SK-N-SH (cell line): ENCODE results near the gene CRYZL1. TPM values are rescaled to one million over a fixed set of nuclear protein-coding genes. Genes with fewer than 3 reads are reported as not detected.

Experiments used
- CTCF ChIA-PET: fragments of 300-600, 350-600 bp; formaldehyde crosslinking; extraction: SDS; loops from one replicate; lab custom pipeline; 2021; lab: Yijun Ruan, JAX
- POLR2A ChIA-PET: fragments of 350-600 bp; sonication (Branson Sonifier 250); formaldehyde crosslinking; extraction: SDS; loops from one replicate; lab custom pipeline; 2020; ENCODE audit warnings: antibody characterized with exemption, inconsistent platforms; lab: Yijun Ruan, JAX
- DNase-seq: peaks from one replicate; pipeline ENCODE4 v3.0.0; 2012
- H2AFZ ChIP-seq: fragments of 200-600 bp; sonication (generic); 2 replicates; pipeline ENCODE4 v1.8.1; 2016; ENCODE audit warnings: antibody characterized with exemption, mild to moderate bottlenecking, low read depth
- H3F3A ChIP-seq: fragments of 200-600 bp; sonication (generic); replicated peaks from 2 replicates; pipeline ENCODE3; 2016; ENCODE audit warnings: antibody characterized with exemption, mild to moderate bottlenecking; ENCODE audit not compliant: insufficient read depth
- H3K27ac ChIP-seq, 2 experiments: fragments of 200-500 bp in 1 of 2; fragments of 200-600 bp in 1 of 2; sonication (Bioruptor generic) in 1 of 2; sonication (generic), shearing (Covaris generic) in 1 of 2; 2 replicates each; pipeline versions ENCODE4 v1.5.1 to v1.6.1; 2014 to 2016; ENCODE audit warnings: low read depth in 2 of 2, inconsistent platforms in 1 of 2, low read length in 1 of 2, mild to moderate bottlenecking in 1 of 2, mixed read lengths in 1 of 2
- H3K27me3 ChIP-seq: fragments of 200-600 bp; sonication (generic), shearing (Covaris generic); 2 replicates; pipeline ENCODE4 v1.6.1; 2016; ENCODE audit warnings: mixed run types; ENCODE audit not compliant: insufficient read depth
- H3K36me3 ChIP-seq, 2 experiments: fragments of 200-500 bp in 1 of 2; fragments of 200-600 bp in 1 of 2; sonication (Bioruptor generic) in 1 of 2; sonication (generic) in 1 of 2; replicated peaks in 1 of 2; 2 replicates each; pipeline versions ENCODE3 to v1.5.1; 2014 to 2016; ENCODE audit warnings: low read length in 1 of 2, mild to moderate bottlenecking in 1 of 2; ENCODE audit not compliant: insufficient read depth in 2 of 2, control insufficient read depth in 1 of 2
- H3K4me1 ChIP-seq, 2 experiments: fragments of 200-500 bp in 1 of 2; fragments of 200-600 bp in 1 of 2; sonication (Bioruptor generic) in 1 of 2; sonication (generic), shearing (Covaris generic) in 1 of 2; 2 replicates each; pipeline versions ENCODE4 v1.5.1 to v1.6.1; 2014 to 2016; ENCODE audit warnings: low read depth in 1 of 2, low read length in 1 of 2, mixed run types in 1 of 2; ENCODE audit not compliant: insufficient read depth in 2 of 2, control insufficient read depth in 1 of 2
- H3K4me2 ChIP-seq: fragments of 200-600 bp; sonication (generic), shearing (Covaris generic); 2 replicates; pipeline ENCODE4 v1.6.1; 2017; ENCODE audit warnings: mixed run types
- H3K4me3 ChIP-seq, 2 experiments: fragments of 200-500 bp in 1 of 2; fragments of 200-600 bp in 1 of 2; sonication (Bioruptor generic) in 1 of 2; sonication (generic), shearing (Covaris generic) in 1 of 2; 2 replicates each; pipeline versions ENCODE4 v1.5.1 to v1.8.1; 2014 to 2016; ENCODE audit warnings: low read depth in 2 of 2, inconsistent platforms in 1 of 2, low read length in 1 of 2, mild to moderate bottlenecking in 1 of 2, mixed read lengths in 1 of 2, moderate library complexity in 1 of 2
- H3K79me2 ChIP-seq: fragments of 200-600 bp; sonication (generic); 2 replicates; pipeline ENCODE4 v1.8.1; 2017; ENCODE audit warnings: mild to moderate bottlenecking; ENCODE audit not compliant: insufficient read depth
- H3K9ac ChIP-seq: fragments of 200-600 bp; sonication (generic); 2 replicates; pipeline ENCODE4 v1.6.1; 2017; ENCODE audit warnings: mixed run types
- H3K9me2 ChIP-seq: fragments of 200-600 bp; sonication (generic); 2 replicates; pipeline ENCODE4 v1.6.1; 2017; ENCODE audit warnings: mixed run types
- H3K9me3 ChIP-seq: fragments of 200-600 bp; sonication (generic); 2 replicates; pipeline ENCODE4 v1.6.1; 2017; ENCODE audit warnings: mixed run types, mild to moderate bottlenecking, moderate library complexity
- H4K20me1 ChIP-seq: fragments of 200-600 bp; sonication (generic); 2 replicates; pipeline ENCODE4 v1.6.1; 2017; ENCODE audit warnings: mild to moderate bottlenecking, mixed run types; ENCODE audit not compliant: insufficient read depth
- EP300 ChIP-seq, 2 experiments: IDR thresholded peaks; 2 replicates each; pipeline versions ENCODE4 v1.4.0 to v1.6.1; 2012; ENCODE audit warnings: borderline replicate concordance in 1 of 2, low read depth in 1 of 2, low read length in 1 of 2
- EZH2phosphoT487 ChIP-seq: fragments of 200-600 bp; sonication (generic); IDR thresholded peaks from 2 replicates; pipeline ENCODE4 v1.6.1; 2017; ENCODE audit warnings: low read depth, mixed run types, mild to moderate bottlenecking, antibody characterized with exemption, moderate library complexity, borderline replicate concordance
- FOSL2 ChIP-seq: IDR thresholded peaks from 2 replicates; pipeline ENCODE4 v1.4.0; 2012; ENCODE audit warnings: low read depth, mild to moderate bottlenecking, moderate library complexity, borderline replicate concordance
- FOXJ3 ChIP-seq: sonication (generic); formaldehyde crosslinking; IDR thresholded peaks from 2 replicates; pipeline ENCODE4 v1.5.1; 2020; ENCODE audit warnings: mild to moderate bottlenecking, missing genetic modification reagents
- GABPA ChIP-seq: IDR thresholded peaks from 2 replicates; pipeline ENCODE4 v1.4.0; 2012; ENCODE audit warnings: low read depth, mild to moderate bottlenecking
- GATA2 ChIP-seq: sonication (generic); formaldehyde crosslinking; IDR thresholded peaks from 2 replicates; pipeline ENCODE4 v1.5.0; 2020; ENCODE audit warnings: mild to moderate bottlenecking, missing genetic modification reagents
- MEF2A ChIP-seq: IDR thresholded peaks from 2 replicates; pipeline ENCODE4 v1.4.0; 2012; ENCODE audit warnings: low read depth, borderline replicate concordance
- MXI1 ChIP-seq: IDR thresholded peaks from 2 replicates; pipeline ENCODE4 v1.6.1; 2012; ENCODE audit warnings: mild to moderate bottlenecking, low read depth, low read length, improper control_type of control experiment
- NFIC ChIP-seq: IDR thresholded peaks from 2 replicates; pipeline ENCODE4 v1.4.0; 2012; ENCODE audit warnings: borderline replicate concordance
- NRF1 ChIP-seq: IDR thresholded peaks from 2 replicates; pipeline ENCODE4 v1.6.1; 2012; ENCODE audit warnings: low read depth, mild to moderate bottlenecking, low read length
- PBX3 ChIP-seq: IDR thresholded peaks from 2 replicates; pipeline ENCODE4; 2012
- RAD21 ChIP-seq: IDR thresholded peaks from 2 replicates; pipeline ENCODE4 v1.6.1; 2012; ENCODE audit warnings: mild to moderate bottlenecking, low read length
- RCOR1 ChIP-seq: fragments of 150-350 bp; IDR thresholded peaks from 2 replicates; pipeline ENCODE4 v1.6.1; 2017; ENCODE audit warnings: antibody characterized with exemption, low read length
- SMC3 ChIP-seq: IDR thresholded peaks from 2 replicates; pipeline ENCODE4 v1.6.1; 2012; ENCODE audit warnings: low read depth, low read length, improper control_type of control experiment
- TAF1 ChIP-seq: IDR thresholded peaks from 2 replicates; pipeline ENCODE4 v1.6.1; 2012; ENCODE audit warnings: low read depth, mild to moderate bottlenecking, low read length, moderate library complexity, borderline replicate concordance
- TEAD4 ChIP-seq: IDR thresholded peaks from 2 replicates; pipeline ENCODE4 v1.4.0; 2012; ENCODE audit warnings: mild to moderate bottlenecking, borderline replicate concordance; ENCODE audit not compliant: insufficient read depth
- YY1 ChIP-seq: IDR thresholded peaks from 2 replicates; pipeline ENCODE4 v1.4.0; 2012; ENCODE audit warnings: low read depth, mild to moderate bottlenecking
- WGBS: methylation state at CpG from one replicate; pipeline ENCODE4 v1.1.6; 2017; ENCODE audit warnings: low lambda C conversion rate; 5-methylcytosine and 5-hydroxymethylcytosine counted together
- polyA plus RNA-seq, 3 experiments: library from polyadenylated mRNA; depleted of rRNA; stranded (reverse); fragments of >200 nt; gene quantifications; 2 replicates each; pipeline ENCODE4 v1.2.3, GENCODE V29; 2012
- TF ChIP-seq, protein P1 (sequence below): fragments of 150-350 bp; IDR thresholded peaks from 2 replicates; pipeline ENCODE4 v1.6.1; 2016; ENCODE audit warnings: mild to moderate bottlenecking, low read depth, low read length
- TF ChIP-seq, protein P2 (sequence below): fragments of 200-600 bp; sonication (generic); IDR thresholded peaks from 2 replicates; pipeline ENCODE4 v1.6.1; 2017; ENCODE audit warnings: antibody characterized with exemption, mild to moderate bottlenecking, moderate library complexity

The CRYZL1 gene
- polyA plus RNA-seq, 1 of the 3 experiments (the other 2 are of a cell fraction), result 26.3 TPM

DNA sequence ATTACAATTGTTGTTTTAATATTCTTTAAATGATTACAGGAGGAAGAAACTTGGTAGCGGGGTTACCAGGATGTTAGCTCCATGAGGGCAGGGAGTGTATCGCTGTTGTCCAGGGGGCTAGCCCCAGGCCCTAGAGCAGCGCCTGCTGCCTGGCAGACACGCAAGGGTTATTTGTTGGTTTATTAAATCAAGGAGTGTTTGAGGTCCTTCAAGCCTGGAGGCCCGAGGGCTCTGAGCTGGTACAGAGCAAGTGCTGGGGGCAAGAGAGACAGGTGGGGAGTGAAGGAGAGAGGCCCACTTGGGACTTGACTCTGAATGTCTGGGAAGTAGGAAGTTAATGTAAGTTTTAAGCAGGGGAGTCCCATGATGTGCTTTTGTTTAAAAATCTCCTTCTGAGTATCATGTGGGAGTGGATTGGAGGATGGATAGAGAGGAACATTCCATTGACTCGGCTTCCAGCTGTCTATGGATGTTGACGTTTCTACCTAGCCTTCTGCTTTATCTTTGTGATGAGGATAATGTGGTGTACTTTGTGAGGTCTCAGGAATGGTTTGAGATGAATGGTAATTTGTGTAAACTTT lies 9.5 kb upstream of the CRYZL1 start:
- ChIA-PET POLR2A (no interaction called here), CTCF (interaction anchor here (1.0 to 1.4 kb wide), 3 partner anchors 13 to 45 kb away, joined by 3 to 6 read pairs (median 3); no protein-coding TSS in a partner anchor)
- Histone ChIP-seq H3K27me3 (no peaks in the 10 kb centered on the region), H3K4me3 (no peak overlapping the region), H3K79me2 (peaks cover 94% of the 10 kb centered on the region), H3K4me2 (no peak overlapping the region), H3K36me3 (peaks cover 0 to 4% of the 10 kb centered on the region in 2 experiments), H2AFZ (no peak overlapping the region), H3K9ac (no peak overlapping the region), H3K9me2 (no peaks in the 10 kb centered on the region), H4K20me1 (peaks cover 28% of the 10 kb centered on the region), H3F3A (peaks cover 9% of the 10 kb centered on the region), H3K27ac (no peak overlapping the region; a peak in 1 of 4 replicates), H3K9me3 (no peaks in the 10 kb centered on the region), H3K4me1 (peaks cover 5 to 14% of the 10 kb centered on the region in 2 experiments; a peak in 2 of 4 replicates)
- 91% methylated on average over 7 of the region's 7 CpGs for WGBS
- TF ChIP-seq GATA2 (no peak), FOXJ3 (CRISPR knock-in tag) (no peak), TAF1 (no peak), RCOR1 (no peak), MEF2A (no peak), SMC3 (no peak), EP300 (IDR thresholded peaks at IDR 0.05; ENCODE audit: borderline replicate concordance in 1 of 2, low read depth in 1 of 2, low read length in 1 of 2) (no peak), TEAD4 (no peak), GABPA (no peak), YY1 (no peak), EZH2phosphoT487 (no peak), NFIC (no peak), NRF1 (no peak), RAD21 (no peak), MXI1 (no peak), FOSL2 (no peak), PBX3 (no peak)
- TF ChIP-seq, protein P1, sequence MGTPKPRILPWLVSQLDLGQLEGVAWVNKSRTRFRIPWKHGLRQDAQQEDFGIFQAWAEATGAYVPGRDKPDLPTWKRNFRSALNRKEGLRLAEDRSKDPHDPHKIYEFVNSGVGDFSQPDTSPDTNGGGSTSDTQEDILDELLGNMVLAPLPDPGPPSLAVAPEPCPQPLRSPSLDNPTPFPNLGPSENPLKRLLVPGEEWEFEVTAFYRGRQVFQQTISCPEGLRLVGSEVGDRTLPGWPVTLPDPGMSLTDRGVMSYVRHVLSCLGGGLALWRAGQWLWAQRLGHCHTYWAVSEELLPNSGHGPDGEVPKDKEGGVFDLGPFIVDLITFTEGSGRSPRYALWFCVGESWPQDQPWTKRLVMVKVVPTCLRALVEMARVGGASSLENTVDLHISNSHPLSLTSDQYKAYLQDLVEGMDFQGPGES, result no peak
- TF ChIP-seq, protein P2, sequence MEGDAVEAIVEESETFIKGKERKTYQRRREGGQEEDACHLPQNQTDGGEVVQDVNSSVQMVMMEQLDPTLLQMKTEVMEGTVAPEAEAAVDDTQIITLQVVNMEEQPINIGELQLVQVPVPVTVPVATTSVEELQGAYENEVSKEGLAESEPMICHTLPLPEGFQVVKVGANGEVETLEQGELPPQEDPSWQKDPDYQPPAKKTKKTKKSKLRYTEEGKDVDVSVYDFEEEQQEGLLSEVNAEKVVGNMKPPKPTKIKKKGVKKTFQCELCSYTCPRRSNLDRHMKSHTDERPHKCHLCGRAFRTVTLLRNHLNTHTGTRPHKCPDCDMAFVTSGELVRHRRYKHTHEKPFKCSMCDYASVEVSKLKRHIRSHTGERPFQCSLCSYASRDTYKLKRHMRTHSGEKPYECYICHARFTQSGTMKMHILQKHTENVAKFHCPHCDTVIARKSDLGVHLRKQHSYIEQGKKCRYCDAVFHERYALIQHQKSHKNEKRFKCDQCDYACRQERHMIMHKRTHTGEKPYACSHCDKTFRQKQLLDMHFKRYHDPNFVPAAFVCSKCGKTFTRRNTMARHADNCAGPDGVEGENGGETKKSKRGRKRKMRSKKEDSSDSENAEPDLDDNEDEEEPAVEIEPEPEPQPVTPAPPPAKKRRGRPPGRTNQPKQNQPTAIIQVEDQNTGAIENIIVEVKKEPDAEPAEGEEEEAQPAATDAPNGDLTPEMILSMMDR, result no peak
- DNase-seq, result no peak
